IMR-90 (cell line): Measurements from ENCODE around the gene TNRC6B. TPM values are rescaled to one million over a fixed set of nuclear protein-coding genes. Genes with fewer than 3 reads are reported as not detected.

Experiments used
- ATAC-seq: fragments of 200-7000 bp; cut with Tn5 transposase; 2 replicates; pipeline ENCODE4 v1.9.1; 2020; ENCODE audit warnings: low read depth, mild to moderate bottlenecking, moderate library complexity
- BruUV-seq: library from RNA; stranded (reverse); fragments of 400-500 nt; replicated peaks from 2 replicates; lab custom pipeline; 2021; lab: Mats Ljungman, UMichigan
- CTCF ChIA-PET: fragments of 300-600 bp; formaldehyde crosslinking; extraction: SDS; loops from one replicate; lab custom pipeline; 2021; ENCODE audit warnings: antibody characterized with exemption; lab: Yijun Ruan, JAX
- POLR2A ChIA-PET: fragments of 300-600 bp; sonication (Branson Sonifier 250); formaldehyde crosslinking; loops from one replicate; lab custom pipeline; 2022; ENCODE audit warnings: antibody characterized with exemption; ENCODE audit not compliant: unreplicated experiment; lab: Charles Lee
- DNase-seq: peaks from one replicate; pipeline ENCODE4 v3.0.0; 2013
- H2AFZ ChIP-seq: replicated peaks from 2 replicates; pipeline ENCODE3; 2013; ENCODE audit warnings: low read length, mild to moderate bottlenecking; ENCODE audit not compliant: poor library complexity
- H2AK5ac ChIP-seq: 2 replicates; pipeline ENCODE4 v1.6.1; 2013; ENCODE audit warnings: low read depth, low read length, inconsistent platforms
- H2AK9ac ChIP-seq: replicated peaks from 2 replicates; pipeline ENCODE3; 2013; ENCODE audit warnings: mild to moderate bottlenecking, low read depth, low read length, moderate library complexity; ENCODE audit not compliant: poor library complexity
- H2BK120ac ChIP-seq: 2 replicates; pipeline ENCODE4 v1.6.1; 2013; ENCODE audit warnings: low read depth, low read length, inconsistent platforms
- H2BK15ac ChIP-seq: 3 replicates; pipeline ENCODE4 v1.6.1; 2013; ENCODE audit warnings: low read depth, low read length, inconsistent platforms
- H2BK20ac ChIP-seq: 2 replicates; pipeline ENCODE4 v1.6.1; 2013; ENCODE audit warnings: low read depth, mild to moderate bottlenecking, inconsistent platforms, low read length, moderate library complexity
- H2BK5ac ChIP-seq: 2 replicates; pipeline ENCODE4 v1.6.1; 2013; ENCODE audit warnings: mild to moderate bottlenecking, low read depth, low read length, inconsistent platforms; ENCODE audit not compliant: poor library complexity, severe bottlenecking
- H3K14ac ChIP-seq: replicated peaks from 2 replicates; pipeline ENCODE4 v1.6.1; 2013; ENCODE audit warnings: low read depth, low read length, inconsistent platforms
- H3K18ac ChIP-seq: 2 replicates; pipeline ENCODE4 v1.6.1; 2013; ENCODE audit warnings: low read depth, low read length, control low read depth
- H3K23ac ChIP-seq: 2 replicates; pipeline ENCODE4 v1.6.1; 2013; ENCODE audit warnings: low read depth, low read length, inconsistent platforms
- H3K27ac ChIP-seq: 2 replicates; pipeline ENCODE4 v1.5.1; 2013; ENCODE audit warnings: mild to moderate bottlenecking, control low read depth, low read length; ENCODE audit not compliant: insufficient read depth
- H3K27me3 ChIP-seq: 2 replicates; pipeline ENCODE4 v1.6.1; 2013; ENCODE audit warnings: low read length; ENCODE audit not compliant: control insufficient read depth, insufficient read depth
- H3K36me3 ChIP-seq: 2 replicates; pipeline ENCODE4 v1.6.1; 2013; ENCODE audit warnings: low read length, mixed read lengths; ENCODE audit not compliant: control insufficient read depth, insufficient read depth
- H3K4ac ChIP-seq: 2 replicates; pipeline ENCODE4 v1.6.1; 2013; ENCODE audit warnings: low read depth, low read length, inconsistent platforms
- H3K4me1 ChIP-seq: 2 replicates; pipeline ENCODE4 v1.6.1; 2013; ENCODE audit warnings: low read length, mixed read lengths; ENCODE audit not compliant: control insufficient read depth, insufficient read depth
- H3K4me2 ChIP-seq: 2 replicates; pipeline ENCODE4 v1.6.1; 2013; ENCODE audit warnings: low read depth, mild to moderate bottlenecking, control low read depth, low read length, moderate library complexity
- H3K4me3 ChIP-seq: 2 replicates; pipeline ENCODE4 v1.5.1; 2013; ENCODE audit warnings: low read depth, mild to moderate bottlenecking, control low read depth, low read length, moderate library complexity; ENCODE audit not compliant: insufficient read depth
- H3K56ac ChIP-seq: 2 replicates; pipeline ENCODE4 v1.6.1; 2013; ENCODE audit warnings: low read length, inconsistent platforms; ENCODE audit not compliant: insufficient read depth; ENCODE audit errors: extremely low read depth
- H3K79me1 ChIP-seq, 2 experiments: 2 replicates each; pipeline ENCODE4 v1.6.1; 2013; ENCODE audit warnings: low read length in 2 of 2, inconsistent platforms in 1 of 2, low read depth in 1 of 2
- H3K9ac ChIP-seq: 2 replicates; pipeline ENCODE4 v1.6.1; 2013; ENCODE audit warnings: low read depth, low read length, control low read depth
- H3K9me1 ChIP-seq: 2 replicates; pipeline ENCODE4 v1.6.1; 2013; ENCODE audit warnings: low read length, inconsistent platforms; ENCODE audit not compliant: insufficient read depth
- H3K9me3 ChIP-seq: 2 replicates; pipeline ENCODE4 v1.6.1; 2013; ENCODE audit warnings: low read length; ENCODE audit not compliant: control insufficient read depth, insufficient read depth
- H4K20me1 ChIP-seq: 2 replicates; pipeline ENCODE4 v1.6.1; 2013; ENCODE audit warnings: low read length, inconsistent platforms; ENCODE audit not compliant: insufficient read depth
- H4K5ac ChIP-seq: 2 replicates; pipeline ENCODE4 v1.6.1; 2013; ENCODE audit warnings: mild to moderate bottlenecking, low read depth, low read length, control low read depth
- H4K8ac ChIP-seq, 2 experiments: 2 replicates each; pipeline ENCODE4 v1.6.1; 2013; ENCODE audit warnings: low read depth in 2 of 2, low read length in 2 of 2, control low read depth in 1 of 2, inconsistent platforms in 1 of 2
- H4K91ac ChIP-seq: 2 replicates; pipeline ENCODE4 v1.6.1; 2013; ENCODE audit warnings: low read depth, low read length, inconsistent platforms; ENCODE audit not compliant: insufficient read depth
- BHLHE40 ChIP-seq: fragments of 150-350 bp; IDR thresholded peaks from 2 replicates; pipeline ENCODE4 v1.6.1; 2016; ENCODE audit warnings: mild to moderate bottlenecking, low read depth, low read length
- CEBPB ChIP-seq: IDR thresholded peaks from 2 replicates; pipeline ENCODE4 v1.6.1; 2012; ENCODE audit warnings: low read depth, low read length, improper control_type of control experiment
- CHD1 ChIP-seq: IDR thresholded peaks from 2 replicates; pipeline ENCODE4 v1.6.1; 2012; ENCODE audit warnings: low read depth, low read length, improper control_type of control experiment
- ELK1 ChIP-seq: fragments of 150-350 bp; IDR thresholded peaks from 2 replicates; pipeline ENCODE4 v1.6.1; 2016; ENCODE audit warnings: low read depth, mild to moderate bottlenecking, low read length, moderate library complexity, borderline replicate concordance
- FOS ChIP-seq: fragments of 150-350 bp; IDR thresholded peaks from 2 replicates; pipeline ENCODE4 v1.6.1; 2016; ENCODE audit warnings: low read depth, low read length
- MAFK ChIP-seq: IDR thresholded peaks from 2 replicates; pipeline ENCODE4 v1.6.1; 2012; ENCODE audit warnings: low read depth, low read length, improper control_type of control experiment
- MAZ ChIP-seq: IDR thresholded peaks from 2 replicates; pipeline ENCODE4 v1.6.1; 2012; ENCODE audit warnings: low read depth, mild to moderate bottlenecking, low read length, improper control_type of control experiment, moderate library complexity, borderline replicate concordance
- MXI1 ChIP-seq: IDR thresholded peaks from 2 replicates; pipeline ENCODE4 v1.6.1; 2012; ENCODE audit warnings: low read depth, mild to moderate bottlenecking, low read length, moderate library complexity, borderline replicate concordance
- NFE2L2 ChIP-seq: fragments of 150-350 bp; IDR thresholded peaks from 2 replicates; pipeline ENCODE4 v1.6.1; 2016; ENCODE audit warnings: low read depth, mild to moderate bottlenecking, low read length
- POLR2A ChIP-seq: IDR thresholded peaks from 2 replicates; pipeline ENCODE4 v1.6.1; 2012; ENCODE audit warnings: mild to moderate bottlenecking, low read depth, low read length
- RAD21 ChIP-seq: IDR thresholded peaks from 2 replicates; pipeline ENCODE4 v1.6.1; 2012; ENCODE audit warnings: low read length, improper control_type of control experiment
- RCOR1 ChIP-seq: IDR thresholded peaks from 2 replicates; pipeline ENCODE4 v1.6.1; 2012; ENCODE audit warnings: mild to moderate bottlenecking, low read length, improper control_type of control experiment; ENCODE audit not compliant: insufficient replicate concordance
- RFX5 ChIP-seq: IDR thresholded peaks from 2 replicates; pipeline ENCODE4 v1.8.0; 2012; ENCODE audit warnings: low read depth, mild to moderate bottlenecking, low read length, moderate library complexity
- SMC3 ChIP-seq: fragments of 150-350 bp; IDR thresholded peaks from 2 replicates; pipeline ENCODE4 v1.6.1; 2016; ENCODE audit warnings: low read depth, mild to moderate bottlenecking, antibody characterized with exemption, low read length, moderate library complexity
- dilution Hi-C: fragments of 300-500 bp; cut with HindIII; formaldehyde crosslinking; loops from one replicate; pipeline ENCODE4 v1.14.3; 2018; ENCODE audit warnings: low sequenced_read_pairs; ENCODE audit not compliant: unreplicated experiment
- in situ Hi-C: fragments of 300-500 bp; cut with MboI; formaldehyde crosslinking; loops from 3 replicates; pipeline ENCODE4 v1.14.3; 2019; ENCODE audit warnings: low sequenced_read_pairs, inconsistent platforms, mixed read lengths
- intact Hi-C: fragments of 100-400 bp; cut with micrococcal nuclease; formaldehyde crosslinking; loops from 2 replicates; pipeline ENCODE4 v1.10.0; 2022
- polyA plus RNA-seq, 3 experiments: library from polyadenylated mRNA; depleted of rRNA; stranded (reverse); fragments of >200 nt; gene quantifications; 2 replicates each; pipeline ENCODE4 v1.2.3, GENCODE V29; 2012; ENCODE audit warnings: low replicate concordance in 1 of 3
- total RNA-seq: library from RNA; depleted of rRNA; stranded (reverse); fragments of >200 nt; gene quantifications from 2 replicates; pipeline ENCODE4 v1.2.3, GENCODE V29; 2012
- TF ChIP-seq, protein P1 (sequence below): conservative IDR thresholded peaks from 2 replicates; pipeline ENCODE4 v1.5.1; 2012; ENCODE audit warnings: mild to moderate bottlenecking, low read depth, low read length, improper control_type of control experiment
- TF ChIP-seq, protein P2 (sequence below): fragments of 150-350 bp; IDR thresholded peaks from 2 replicates; pipeline ENCODE4 v1.6.1; 2017; ENCODE audit warnings: mild to moderate bottlenecking, antibody characterized with exemption, low read length, low read depth

The TNRC6B gene
- total and polyA plus RNA-seq, 2 of the 4 experiments (the other 2 are of a cell fraction): 3.9 to 17.0 TPM

DNA sequence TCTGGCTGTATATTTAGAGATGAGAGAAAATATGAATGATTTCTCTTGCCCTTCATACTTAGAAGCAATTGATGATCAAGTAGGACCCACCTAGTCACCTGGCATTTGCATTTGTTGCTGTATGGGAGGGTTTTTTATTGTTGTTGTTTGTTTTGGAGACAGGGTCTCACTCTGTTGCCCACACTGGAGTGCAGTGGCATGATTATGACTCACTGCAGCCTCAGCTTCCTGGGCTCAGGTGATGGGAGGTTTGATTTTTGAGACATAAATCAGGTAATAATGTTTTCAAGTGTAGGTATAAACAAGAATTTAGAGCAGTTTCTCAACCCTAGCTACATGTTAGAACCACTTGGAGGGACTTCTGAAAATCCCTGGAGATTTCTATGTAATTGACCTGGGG lies 63.0 kb downstream of the TNRC6B start:
- Histone ChIP-seq H3K27ac (no peak overlapping the region), H3K56ac (no peak overlapping the region), H3K9me3 (no peaks in the 10 kb centered on the region), H3K4me1 (peaks cover 14% of the 10 kb centered on the region), H2BK15ac (no peak overlapping the region), H2BK120ac (no peak overlapping the region), H4K91ac (no peak overlapping the region), H2BK20ac (no peak overlapping the region), H2AFZ (no peak overlapping the region), H2BK5ac (no peak overlapping the region), H2AK5ac (no peak overlapping the region), H3K79me1 (peaks cover 45 to 73% of the 10 kb centered on the region in 2 experiments), H2AK9ac (no peak overlapping the region), H4K20me1 (peaks cover 36% of the 10 kb centered on the region), H3K4me3 (no peak overlapping the region), H3K18ac (no peak overlapping the region), H3K4me2 (no peak overlapping the region), H4K5ac (no peak overlapping the region), H3K9me1 (peaks cover 31% of the 10 kb centered on the region), H3K36me3 (0 out of 2 replicates have a peak, but pooled peaks cover 3% of the 10 kb centered on the region), H3K23ac (no peak overlapping the region), H3K14ac (no peak overlapping the region), H3K9ac (no peak overlapping the region), H4K8ac (no peak overlapping the region), H3K4ac (no peak overlapping the region), H3K27me3 (no peaks in the 10 kb centered on the region)
- CTCF ChIA-PET: no interaction called here
- DNase-seq (no peak), ATAC-seq (no peak)
- TF ChIP-seq SMC3 (no peak), POLR2A (no peak), MXI1 (no peak), CHD1 (no peak), RCOR1 (no peak), RFX5 (no peak), FOS (no peak), MAZ (no peak), NFE2L2 (no peak), MAFK (no peak), RAD21 (no peak), BHLHE40 (no peak), CEBPB (no peak), ELK1 (no peak)
- TF ChIP-seq, protein P1, sequence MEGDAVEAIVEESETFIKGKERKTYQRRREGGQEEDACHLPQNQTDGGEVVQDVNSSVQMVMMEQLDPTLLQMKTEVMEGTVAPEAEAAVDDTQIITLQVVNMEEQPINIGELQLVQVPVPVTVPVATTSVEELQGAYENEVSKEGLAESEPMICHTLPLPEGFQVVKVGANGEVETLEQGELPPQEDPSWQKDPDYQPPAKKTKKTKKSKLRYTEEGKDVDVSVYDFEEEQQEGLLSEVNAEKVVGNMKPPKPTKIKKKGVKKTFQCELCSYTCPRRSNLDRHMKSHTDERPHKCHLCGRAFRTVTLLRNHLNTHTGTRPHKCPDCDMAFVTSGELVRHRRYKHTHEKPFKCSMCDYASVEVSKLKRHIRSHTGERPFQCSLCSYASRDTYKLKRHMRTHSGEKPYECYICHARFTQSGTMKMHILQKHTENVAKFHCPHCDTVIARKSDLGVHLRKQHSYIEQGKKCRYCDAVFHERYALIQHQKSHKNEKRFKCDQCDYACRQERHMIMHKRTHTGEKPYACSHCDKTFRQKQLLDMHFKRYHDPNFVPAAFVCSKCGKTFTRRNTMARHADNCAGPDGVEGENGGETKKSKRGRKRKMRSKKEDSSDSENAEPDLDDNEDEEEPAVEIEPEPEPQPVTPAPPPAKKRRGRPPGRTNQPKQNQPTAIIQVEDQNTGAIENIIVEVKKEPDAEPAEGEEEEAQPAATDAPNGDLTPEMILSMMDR: no peak
- TF ChIP-seq, protein P2, sequence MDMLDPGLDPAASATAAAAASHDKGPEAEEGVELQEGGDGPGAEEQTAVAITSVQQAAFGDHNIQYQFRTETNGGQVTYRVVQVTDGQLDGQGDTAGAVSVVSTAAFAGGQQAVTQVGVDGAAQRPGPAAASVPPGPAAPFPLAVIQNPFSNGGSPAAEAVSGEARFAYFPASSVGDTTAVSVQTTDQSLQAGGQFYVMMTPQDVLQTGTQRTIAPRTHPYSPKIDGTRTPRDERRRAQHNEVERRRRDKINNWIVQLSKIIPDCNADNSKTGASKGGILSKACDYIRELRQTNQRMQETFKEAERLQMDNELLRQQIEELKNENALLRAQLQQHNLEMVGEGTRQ: no peak
- POLR2A ChIA-PET: no interaction called here
- dilution Hi-C loops: no loop called here
- no TSS peak for BruUV-seq
- intact Hi-C loops: no loop called here
- in situ Hi-C loops: no loop called here
